GM23248 (cell line): ENCODE data around the gene TMEM98.
"Not testable (repeated sequence)": the region's sequence is repeated elsewhere in the genome, so short reads cannot be mapped to it uniquely, and the experiment has no call there.

Experiments used
- EZH2 ChIP-seq: fragments of 200-600 bp; sonication (generic); IDR thresholded peaks from 2 replicates; pipeline ENCODE4 v1.6.1; 2018; ENCODE audit warnings: antibody characterized with exemption, mild to moderate bottlenecking; ENCODE audit not compliant: insufficient read depth, poor library complexity, severe bottlenecking
- EZH2phosphoT487 ChIP-seq: fragments of 200-600 bp; sonication (generic); IDR thresholded peaks from 2 replicates; pipeline ENCODE4 v1.6.1; 2018; ENCODE audit warnings: antibody characterized with exemption, moderate library complexity, mild to moderate bottlenecking, low read depth; ENCODE audit not compliant: insufficient read depth

- TF ChIP-seq EZH2, EZH2phosphoT487: not testable (repeated sequence)
These were observed 53.7 kb downstream of the TMEM98 start for GRCh38 chr17:32981611-32982010.
